ENCODE results near the gene C22orf23. TPM values are rescaled to one million over a fixed set of nuclear protein-coding genes. Genes with fewer than 3 reads are reported as not detected.

C22orf23 gene
- total RNA-seq, 1 experiment from 2014 or later = 1.0 TPM

DNA sequence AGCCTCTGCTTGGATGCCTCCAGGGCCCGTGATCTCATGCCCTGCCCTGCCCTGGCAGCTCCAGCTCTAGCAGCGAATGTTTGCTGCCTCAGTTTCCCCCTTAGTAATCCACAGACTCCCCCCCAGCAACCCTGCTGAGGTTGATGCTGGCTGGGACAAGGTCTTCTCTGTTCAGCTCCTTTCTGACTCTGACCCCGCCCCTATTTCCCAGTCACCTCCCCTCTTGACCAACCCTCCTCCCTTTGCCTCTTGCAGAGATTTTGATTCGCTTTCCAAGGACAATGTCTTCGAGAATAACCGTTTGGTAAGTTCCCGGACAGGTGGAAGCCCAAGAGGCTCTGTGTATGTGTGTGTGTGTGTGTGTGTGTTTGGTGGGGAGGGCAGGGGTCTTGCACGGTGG is 41.7 kb downstream of the C22orf23 start:
- H3K27ac ChIP-seq = no peak overlapping the region
- BruUV-seq (replicated peaks) = no TSS peak
- no peaks in the 10 kb centered on the region for H3K27me3 ChIP-seq (ENCODE audit: insufficient read depth, low read depth)
- H3K4me3 ChIP-seq = no peak overlapping the region
- peaks cover 28% of the 10 kb centered on the region for H3K36me3 ChIP-seq (ENCODE audit: low read depth)
- no peak overlapping the region for H3K4me2 ChIP-seq
- peaks cover 21% of the 10 kb centered on the region; the same call in 1 of the 2 replicates for H3F3A ChIP-seq (ENCODE audit: insufficient read depth, low read depth)
- intact Hi-C loops (cut with micrococcal nuclease; ENCODE audit: unreplicated experiment) = no loop called here
- peaks cover 66% of the 10 kb centered on the region for H4K20me1 ChIP-seq (ENCODE audit: insufficient read depth)
- no peak for TF ChIP-seq EZH2 (IDR thresholded peaks at IDR 0.05; ENCODE audit: low read depth)
- TF ChIP-seq, protein P1, sequence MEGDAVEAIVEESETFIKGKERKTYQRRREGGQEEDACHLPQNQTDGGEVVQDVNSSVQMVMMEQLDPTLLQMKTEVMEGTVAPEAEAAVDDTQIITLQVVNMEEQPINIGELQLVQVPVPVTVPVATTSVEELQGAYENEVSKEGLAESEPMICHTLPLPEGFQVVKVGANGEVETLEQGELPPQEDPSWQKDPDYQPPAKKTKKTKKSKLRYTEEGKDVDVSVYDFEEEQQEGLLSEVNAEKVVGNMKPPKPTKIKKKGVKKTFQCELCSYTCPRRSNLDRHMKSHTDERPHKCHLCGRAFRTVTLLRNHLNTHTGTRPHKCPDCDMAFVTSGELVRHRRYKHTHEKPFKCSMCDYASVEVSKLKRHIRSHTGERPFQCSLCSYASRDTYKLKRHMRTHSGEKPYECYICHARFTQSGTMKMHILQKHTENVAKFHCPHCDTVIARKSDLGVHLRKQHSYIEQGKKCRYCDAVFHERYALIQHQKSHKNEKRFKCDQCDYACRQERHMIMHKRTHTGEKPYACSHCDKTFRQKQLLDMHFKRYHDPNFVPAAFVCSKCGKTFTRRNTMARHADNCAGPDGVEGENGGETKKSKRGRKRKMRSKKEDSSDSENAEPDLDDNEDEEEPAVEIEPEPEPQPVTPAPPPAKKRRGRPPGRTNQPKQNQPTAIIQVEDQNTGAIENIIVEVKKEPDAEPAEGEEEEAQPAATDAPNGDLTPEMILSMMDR (conservative IDR thresholded peaks at IDR 0.05) = no peak
- ChIA-PET POLR2A (ENCODE audit: unreplicated experiment) (interaction anchor here (0.6 kb wide), 1 partner anchor 68 kb away, joined by 13 read pairs; the partner anchor contains the start of gene ANKRD54), CTCF (no interaction called here)
- DNase-seq = no peak
- no peak overlapping the region for H2AFZ ChIP-seq
- H3K4me1 ChIP-seq (replicated peaks; ENCODE audit: insufficient read depth) = peaks cover 15% of the 10 kb centered on the region
- no peaks in the 10 kb centered on the region for H3K9me2 ChIP-seq (ENCODE audit: insufficient read depth)
- H3K9me3 ChIP-seq (ENCODE audit: insufficient read depth, low read depth) = no peaks in the 10 kb centered on the region
- H3K79me2 ChIP-seq (ENCODE audit: low read depth) = peaks cover 49% of the 10 kb centered on the region

DNA sequence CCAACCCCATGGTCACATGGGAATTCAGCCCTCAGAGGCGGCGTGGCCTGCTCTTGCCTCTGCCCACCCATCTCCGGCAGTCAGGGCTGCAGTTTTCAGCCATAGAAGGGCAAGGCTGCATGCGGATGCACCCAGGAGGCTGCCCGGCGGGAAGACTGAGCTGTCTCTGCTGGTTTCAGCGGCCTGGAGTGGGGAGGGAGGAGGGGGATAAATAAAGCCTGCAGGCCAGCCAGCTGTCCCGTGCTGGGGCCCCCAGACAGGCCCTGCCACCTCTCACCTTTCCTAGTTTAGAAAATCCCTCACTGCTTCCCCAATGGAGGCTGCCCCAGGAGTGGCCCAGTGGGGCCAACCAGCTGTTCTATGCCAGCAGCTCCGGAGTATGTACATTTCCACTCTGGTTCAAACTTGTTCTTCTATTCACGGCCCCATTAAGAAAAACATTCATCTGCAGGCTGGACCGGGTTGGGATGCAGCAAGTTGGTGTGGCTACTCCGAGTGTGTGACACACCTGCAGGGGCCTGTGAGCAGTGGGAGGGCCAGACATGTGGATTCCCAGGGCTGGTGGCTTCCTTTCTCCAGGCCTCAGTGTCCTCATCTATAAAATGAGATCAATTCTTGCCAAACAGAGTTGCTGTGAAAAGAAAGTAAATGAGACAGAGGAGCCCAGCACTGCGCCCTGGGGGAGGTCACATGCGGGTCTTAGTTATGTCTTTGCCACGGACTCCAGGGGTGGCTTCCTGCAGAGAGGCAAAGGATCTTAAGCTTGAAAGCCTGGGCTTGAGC is 42.3 kb downstream of the C22orf23 start:
- Histone ChIP-seq H3F3A (ENCODE audit: insufficient read depth, low read depth) (peaks cover 21% of the 10 kb centered on the region; the same call in 1 of the 2 replicates), H3K4me3 (no peak overlapping the region), H2AFZ (no peak overlapping the region), H4K20me1 (ENCODE audit: insufficient read depth) (peaks cover 66% of the 10 kb centered on the region), H3K4me2 (no peak overlapping the region), H3K9me2 (ENCODE audit: insufficient read depth) (no peaks in the 10 kb centered on the region), H3K27ac (no peak overlapping the region), H3K9me3 (ENCODE audit: insufficient read depth, low read depth) (no peaks in the 10 kb centered on the region), H3K27me3 (ENCODE audit: insufficient read depth, low read depth) (no peaks in the 10 kb centered on the region), H3K79me2 (ENCODE audit: low read depth) (peaks cover 50% of the 10 kb centered on the region), H3K36me3 (ENCODE audit: low read depth) (peaks cover 28% of the 10 kb centered on the region), H3K4me1 (replicated peaks; ENCODE audit: insufficient read depth) (peaks cover 15% of the 10 kb centered on the region)
- CTCF ChIA-PET = no interaction called here
- no peak for TF ChIP-seq EZH2 (IDR thresholded peaks at IDR 0.05; ENCODE audit: low read depth)
- TF ChIP-seq, protein P1 (conservative IDR thresholded peaks at IDR 0.05) = no peak
- no TSS peak for BruUV-seq (replicated peaks)
- DNase-seq = no peak
- POLR2A ChIA-PET (ENCODE audit: unreplicated experiment) = interaction anchor here (0.6 kb wide), 1 partner anchor 67 kb away, joined by 13 read pairs; the partner anchor contains the start of gene ANKRD54
- intact Hi-C loops (cut with micrococcal nuclease; ENCODE audit: unreplicated experiment) = no loop called here

DNA sequence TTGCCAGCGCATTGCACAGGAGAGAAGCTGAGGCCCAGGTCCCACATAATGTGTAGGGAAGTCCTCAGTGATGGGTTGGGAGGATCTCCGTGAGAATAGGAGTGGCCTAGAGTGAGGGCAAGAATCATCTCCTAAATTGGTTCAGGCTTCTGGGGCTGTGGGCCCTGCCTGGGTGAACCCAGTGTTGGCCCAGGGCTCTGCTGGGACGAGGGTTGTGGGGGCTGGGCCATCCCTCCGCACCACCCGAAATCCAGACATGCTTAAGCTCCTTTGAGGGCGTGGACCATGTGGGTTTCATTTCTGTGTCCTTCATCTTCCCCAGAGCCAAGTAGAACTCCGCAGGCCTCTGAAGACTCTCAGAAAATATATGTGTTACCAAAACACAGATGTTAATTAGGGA is 43.6 kb downstream of the C22orf23 start:
- Histone ChIP-seq H3K9me3 (ENCODE audit: insufficient read depth, low read depth) (no peaks in the 10 kb centered on the region), H2AFZ (no peak overlapping the region), H3K4me1 (replicated peaks; ENCODE audit: insufficient read depth) (peaks cover 24% of the 10 kb centered on the region), H3K4me2 (no peak overlapping the region), H3K27me3 (ENCODE audit: insufficient read depth, low read depth) (no peaks in the 10 kb centered on the region), H3K4me3 (no peak overlapping the region), H3K79me2 (ENCODE audit: low read depth) (peaks cover 50% of the 10 kb centered on the region), H4K20me1 (ENCODE audit: insufficient read depth) (peaks cover 66% of the 10 kb centered on the region), H3K9me2 (ENCODE audit: insufficient read depth) (no peaks in the 10 kb centered on the region), H3K36me3 (ENCODE audit: low read depth) (peaks cover 21% of the 10 kb centered on the region), H3K27ac (no peak overlapping the region), H3F3A (ENCODE audit: insufficient read depth, low read depth) (peaks cover 30% of the 10 kb centered on the region)
- DNase-seq = no peak
- POLR2A ChIA-PET (ENCODE audit: unreplicated experiment) = no interaction called here
- CTCF ChIA-PET = interaction anchor here (0.6 kb wide), 1 partner anchor 28 kb away, joined by 19 read pairs; no protein-coding TSS in a partner anchor
- intact Hi-C loops (cut with micrococcal nuclease; ENCODE audit: unreplicated experiment) = no loop called here
- TF ChIP-seq EZH2 (IDR thresholded peaks at IDR 0.05; ENCODE audit: low read depth) = no peak
- TF ChIP-seq, protein P1 (conservative IDR thresholded peaks at IDR 0.05) = no peak
- BruUV-seq (replicated peaks) = no TSS peak
